HG03558 (cell line): ENCODE data around the gene NKD1.

ENCODE experiments used
- ATAC-seq: cut with Tn5 transposase; IDR thresholded peaks from one replicate; pipeline ENCODE4 v1.9.1; 2021; ENCODE audit warnings: moderate number of reproducible peaks; ENCODE audit not compliant: unreplicated experiment; ENCODE audit errors: extremely low read depth

NKD1 gene

GRCh38 chr16:50697881-50698767, 149.9 kb downstream of the NKD1 start:
- no peak for ATAC-seq
